Fibroblast of lung (primary cell): Measurements from ENCODE around the gene FLRT2.

Source experiments
- CTCF ChIP-seq, 2 donors: IDR thresholded peaks in 1 of 2; conservative IDR thresholded peaks in 1 of 2; 1 replicate in 1 of 2; 2 replicates in 1 of 2; pipeline ENCODE4 v1.5.1; 2011 to 2012; ENCODE audit warnings: low read length in 2 of 2, control low read depth in 1 of 2, inconsistent platforms in 1 of 2, low read depth in 1 of 2, mild to moderate bottlenecking in 1 of 2
- EZH2 ChIP-seq: IDR thresholded peaks from 2 replicates; pipeline ENCODE4 v1.5.1; 2012; ENCODE audit warnings: low read length, control low read depth, mild to moderate bottlenecking; ENCODE audit errors: missing control alignments

- TF ChIP-seq CTCF (conservative IDR thresholded peaks at IDR 0.05 in 1 of 2, IDR thresholded peaks at IDR 0.05 in 1 of 2; ENCODE audit: low read depth in 1 of 2, low read length in 2 of 2) = no peak
- no peak for TF ChIP-seq EZH2
Measured at GRCh38 chr14:85536833-85537190, 6.9 kb downstream of the FLRT2 start.
